IMR-90 (cell line): ENCODE results near the gene RASSF6. TPM values are rescaled to one million over a fixed set of nuclear protein-coding genes. Genes with fewer than 3 reads are reported as not detected.

Experiments
- ATAC-seq: fragments of 200-7000 bp; cut with Tn5 transposase; 2 replicates; pipeline ENCODE4 v1.9.1; 2020; ENCODE audit warnings: low read depth, mild to moderate bottlenecking, moderate library complexity
- BruUV-seq: library from RNA; stranded (reverse); fragments of 400-500 nt; replicated peaks from 2 replicates; lab custom pipeline; 2021; lab: Mats Ljungman, UMichigan
- CTCF ChIA-PET: fragments of 300-600 bp; formaldehyde crosslinking; extraction: SDS; loops from one replicate; lab custom pipeline; 2021; ENCODE audit warnings: antibody characterized with exemption; lab: Yijun Ruan, JAX
- POLR2A ChIA-PET: fragments of 300-600 bp; sonication (Branson Sonifier 250); formaldehyde crosslinking; loops from one replicate; lab custom pipeline; 2022; ENCODE audit warnings: antibody characterized with exemption; ENCODE audit not compliant: unreplicated experiment; lab: Charles Lee
- DNase-seq: peaks from one replicate; pipeline ENCODE4 v3.0.0; 2013
- H2AFZ ChIP-seq: replicated peaks from 2 replicates; pipeline ENCODE3; 2013; ENCODE audit warnings: low read length, mild to moderate bottlenecking; ENCODE audit not compliant: poor library complexity
- H2AK5ac ChIP-seq: 2 replicates; pipeline ENCODE4 v1.6.1; 2013; ENCODE audit warnings: low read depth, low read length, inconsistent platforms
- H2AK9ac ChIP-seq: replicated peaks from 2 replicates; pipeline ENCODE3; 2013; ENCODE audit warnings: mild to moderate bottlenecking, low read depth, low read length, moderate library complexity; ENCODE audit not compliant: poor library complexity
- H2BK120ac ChIP-seq: 2 replicates; pipeline ENCODE4 v1.6.1; 2013; ENCODE audit warnings: low read depth, low read length, inconsistent platforms
- H2BK15ac ChIP-seq: 3 replicates; pipeline ENCODE4 v1.6.1; 2013; ENCODE audit warnings: low read depth, low read length, inconsistent platforms
- H2BK20ac ChIP-seq: 2 replicates; pipeline ENCODE4 v1.6.1; 2013; ENCODE audit warnings: low read depth, mild to moderate bottlenecking, inconsistent platforms, low read length, moderate library complexity
- H2BK5ac ChIP-seq: 2 replicates; pipeline ENCODE4 v1.6.1; 2013; ENCODE audit warnings: mild to moderate bottlenecking, low read depth, low read length, inconsistent platforms; ENCODE audit not compliant: poor library complexity, severe bottlenecking
- H3K14ac ChIP-seq: replicated peaks from 2 replicates; pipeline ENCODE4 v1.6.1; 2013; ENCODE audit warnings: low read depth, low read length, inconsistent platforms
- H3K18ac ChIP-seq: 2 replicates; pipeline ENCODE4 v1.6.1; 2013; ENCODE audit warnings: low read depth, low read length, control low read depth
- H3K23ac ChIP-seq: 2 replicates; pipeline ENCODE4 v1.6.1; 2013; ENCODE audit warnings: low read depth, low read length, inconsistent platforms
- H3K27ac ChIP-seq: 2 replicates; pipeline ENCODE4 v1.5.1; 2013; ENCODE audit warnings: mild to moderate bottlenecking, control low read depth, low read length; ENCODE audit not compliant: insufficient read depth
- H3K27me3 ChIP-seq: 2 replicates; pipeline ENCODE4 v1.6.1; 2013; ENCODE audit warnings: low read length; ENCODE audit not compliant: control insufficient read depth, insufficient read depth
- H3K36me3 ChIP-seq: 2 replicates; pipeline ENCODE4 v1.6.1; 2013; ENCODE audit warnings: low read length, mixed read lengths; ENCODE audit not compliant: control insufficient read depth, insufficient read depth
- H3K4ac ChIP-seq: 2 replicates; pipeline ENCODE4 v1.6.1; 2013; ENCODE audit warnings: low read depth, low read length, inconsistent platforms
- H3K4me1 ChIP-seq: 2 replicates; pipeline ENCODE4 v1.6.1; 2013; ENCODE audit warnings: low read length, mixed read lengths; ENCODE audit not compliant: control insufficient read depth, insufficient read depth
- H3K4me2 ChIP-seq: 2 replicates; pipeline ENCODE4 v1.6.1; 2013; ENCODE audit warnings: low read depth, mild to moderate bottlenecking, control low read depth, low read length, moderate library complexity
- H3K4me3 ChIP-seq: 2 replicates; pipeline ENCODE4 v1.5.1; 2013; ENCODE audit warnings: low read depth, mild to moderate bottlenecking, control low read depth, low read length, moderate library complexity; ENCODE audit not compliant: insufficient read depth
- H3K56ac ChIP-seq: 2 replicates; pipeline ENCODE4 v1.6.1; 2013; ENCODE audit warnings: low read length, inconsistent platforms; ENCODE audit not compliant: insufficient read depth; ENCODE audit errors: extremely low read depth
- H3K79me1 ChIP-seq, 2 experiments: 2 replicates each; pipeline ENCODE4 v1.6.1; 2013; ENCODE audit warnings: low read length in 2 of 2, inconsistent platforms in 1 of 2, low read depth in 1 of 2
- H3K9ac ChIP-seq: 2 replicates; pipeline ENCODE4 v1.6.1; 2013; ENCODE audit warnings: low read depth, low read length, control low read depth
- H3K9me1 ChIP-seq: 2 replicates; pipeline ENCODE4 v1.6.1; 2013; ENCODE audit warnings: low read length, inconsistent platforms; ENCODE audit not compliant: insufficient read depth
- H3K9me3 ChIP-seq: 2 replicates; pipeline ENCODE4 v1.6.1; 2013; ENCODE audit warnings: low read length; ENCODE audit not compliant: control insufficient read depth, insufficient read depth
- H4K20me1 ChIP-seq: 2 replicates; pipeline ENCODE4 v1.6.1; 2013; ENCODE audit warnings: low read length, inconsistent platforms; ENCODE audit not compliant: insufficient read depth
- H4K5ac ChIP-seq: 2 replicates; pipeline ENCODE4 v1.6.1; 2013; ENCODE audit warnings: mild to moderate bottlenecking, low read depth, low read length, control low read depth
- H4K8ac ChIP-seq, 2 experiments: 2 replicates each; pipeline ENCODE4 v1.6.1; 2013; ENCODE audit warnings: low read depth in 2 of 2, low read length in 2 of 2, control low read depth in 1 of 2, inconsistent platforms in 1 of 2
- H4K91ac ChIP-seq: 2 replicates; pipeline ENCODE4 v1.6.1; 2013; ENCODE audit warnings: low read depth, low read length, inconsistent platforms; ENCODE audit not compliant: insufficient read depth
- BHLHE40 ChIP-seq: fragments of 150-350 bp; IDR thresholded peaks from 2 replicates; pipeline ENCODE4 v1.6.1; 2016; ENCODE audit warnings: mild to moderate bottlenecking, low read depth, low read length
- CEBPB ChIP-seq: IDR thresholded peaks from 2 replicates; pipeline ENCODE4 v1.6.1; 2012; ENCODE audit warnings: low read depth, low read length, improper control_type of control experiment
- CHD1 ChIP-seq: IDR thresholded peaks from 2 replicates; pipeline ENCODE4 v1.6.1; 2012; ENCODE audit warnings: low read depth, low read length, improper control_type of control experiment
- MAFK ChIP-seq: IDR thresholded peaks from 2 replicates; pipeline ENCODE4 v1.6.1; 2012; ENCODE audit warnings: low read depth, low read length, improper control_type of control experiment
- MAZ ChIP-seq: IDR thresholded peaks from 2 replicates; pipeline ENCODE4 v1.6.1; 2012; ENCODE audit warnings: low read depth, mild to moderate bottlenecking, low read length, improper control_type of control experiment, moderate library complexity, borderline replicate concordance
- MXI1 ChIP-seq: IDR thresholded peaks from 2 replicates; pipeline ENCODE4 v1.6.1; 2012; ENCODE audit warnings: low read depth, mild to moderate bottlenecking, low read length, moderate library complexity, borderline replicate concordance
- NFE2L2 ChIP-seq: fragments of 150-350 bp; IDR thresholded peaks from 2 replicates; pipeline ENCODE4 v1.6.1; 2016; ENCODE audit warnings: low read depth, mild to moderate bottlenecking, low read length
- POLR2A ChIP-seq: IDR thresholded peaks from 2 replicates; pipeline ENCODE4 v1.6.1; 2012; ENCODE audit warnings: mild to moderate bottlenecking, low read depth, low read length
- RAD21 ChIP-seq: IDR thresholded peaks from 2 replicates; pipeline ENCODE4 v1.6.1; 2012; ENCODE audit warnings: low read length, improper control_type of control experiment
- RCOR1 ChIP-seq: IDR thresholded peaks from 2 replicates; pipeline ENCODE4 v1.6.1; 2012; ENCODE audit warnings: mild to moderate bottlenecking, low read length, improper control_type of control experiment; ENCODE audit not compliant: insufficient replicate concordance
- RFX5 ChIP-seq: IDR thresholded peaks from 2 replicates; pipeline ENCODE4 v1.8.0; 2012; ENCODE audit warnings: low read depth, mild to moderate bottlenecking, low read length, moderate library complexity
- WGBS, 2 experiments: methylation state at CpG; one replicate each; pipeline versions ENCODE4 v1.1.5 to v1.1.7; 2013; ENCODE audit warnings: missing lambda C conversion rate in 2 of 2; ENCODE audit not compliant: insufficient read length in 1 of 2; ENCODE audit errors: extremely low coverage in 2 of 2; 5-methylcytosine and 5-hydroxymethylcytosine counted together
- dilution Hi-C: fragments of 300-500 bp; cut with HindIII; formaldehyde crosslinking; loops from one replicate; pipeline ENCODE4 v1.14.3; 2018; ENCODE audit warnings: low sequenced_read_pairs; ENCODE audit not compliant: unreplicated experiment
- in situ Hi-C: fragments of 300-500 bp; cut with MboI; formaldehyde crosslinking; loops from 3 replicates; pipeline ENCODE4 v1.14.3; 2019; ENCODE audit warnings: low sequenced_read_pairs, inconsistent platforms, mixed read lengths
- intact Hi-C: fragments of 100-400 bp; cut with micrococcal nuclease; formaldehyde crosslinking; loops from 2 replicates; pipeline ENCODE4 v1.10.0; 2022
- polyA plus RNA-seq, 3 experiments: library from polyadenylated mRNA; depleted of rRNA; stranded (reverse); fragments of >200 nt; gene quantifications; 2 replicates each; pipeline ENCODE4 v1.2.3, GENCODE V29; 2012; ENCODE audit warnings: low replicate concordance in 1 of 3
- total RNA-seq: library from RNA; depleted of rRNA; stranded (reverse); fragments of >200 nt; gene quantifications from 2 replicates; pipeline ENCODE4 v1.2.3, GENCODE V29; 2012
- TF ChIP-seq, protein P1 (sequence below): fragments of 150-350 bp; IDR thresholded peaks from 2 replicates; pipeline ENCODE4 v1.6.1; 2016; ENCODE audit warnings: low read depth, mild to moderate bottlenecking, low read length, moderate library complexity, borderline replicate concordance
- TF ChIP-seq, protein P2 (sequence below): conservative IDR thresholded peaks from 2 replicates; pipeline ENCODE4 v1.5.1; 2012; ENCODE audit warnings: mild to moderate bottlenecking, low read depth, low read length, improper control_type of control experiment
- TF ChIP-seq, protein P3 (sequence below): fragments of 150-350 bp; IDR thresholded peaks from 2 replicates; pipeline ENCODE4 v1.6.1; 2017; ENCODE audit warnings: mild to moderate bottlenecking, antibody characterized with exemption, low read length, low read depth

The RASSF6 gene
- total and polyA plus RNA-seq, 2 of the 4 experiments (the other 2 are of a cell fraction) = not detected

- no peak overlapping the region for H3K4me3 ChIP-seq
- TF ChIP-seq MAFK = no peak
- no peak for TF ChIP-seq RFX5
- TF ChIP-seq, protein P1, sequence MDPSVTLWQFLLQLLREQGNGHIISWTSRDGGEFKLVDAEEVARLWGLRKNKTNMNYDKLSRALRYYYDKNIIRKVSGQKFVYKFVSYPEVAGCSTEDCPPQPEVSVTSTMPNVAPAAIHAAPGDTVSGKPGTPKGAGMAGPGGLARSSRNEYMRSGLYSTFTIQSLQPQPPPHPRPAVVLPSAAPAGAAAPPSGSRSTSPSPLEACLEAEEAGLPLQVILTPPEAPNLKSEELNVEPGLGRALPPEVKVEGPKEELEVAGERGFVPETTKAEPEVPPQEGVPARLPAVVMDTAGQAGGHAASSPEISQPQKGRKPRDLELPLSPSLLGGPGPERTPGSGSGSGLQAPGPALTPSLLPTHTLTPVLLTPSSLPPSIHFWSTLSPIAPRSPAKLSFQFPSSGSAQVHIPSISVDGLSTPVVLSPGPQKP = no peak
- no peak for TF ChIP-seq NFE2L2
- no peak for TF ChIP-seq CEBPB
- no peak for TF ChIP-seq POLR2A
- TF ChIP-seq MXI1 = no peak
- TF ChIP-seq RCOR1 = no peak
- TF ChIP-seq CHD1 = no peak
- TF ChIP-seq, protein P2, sequence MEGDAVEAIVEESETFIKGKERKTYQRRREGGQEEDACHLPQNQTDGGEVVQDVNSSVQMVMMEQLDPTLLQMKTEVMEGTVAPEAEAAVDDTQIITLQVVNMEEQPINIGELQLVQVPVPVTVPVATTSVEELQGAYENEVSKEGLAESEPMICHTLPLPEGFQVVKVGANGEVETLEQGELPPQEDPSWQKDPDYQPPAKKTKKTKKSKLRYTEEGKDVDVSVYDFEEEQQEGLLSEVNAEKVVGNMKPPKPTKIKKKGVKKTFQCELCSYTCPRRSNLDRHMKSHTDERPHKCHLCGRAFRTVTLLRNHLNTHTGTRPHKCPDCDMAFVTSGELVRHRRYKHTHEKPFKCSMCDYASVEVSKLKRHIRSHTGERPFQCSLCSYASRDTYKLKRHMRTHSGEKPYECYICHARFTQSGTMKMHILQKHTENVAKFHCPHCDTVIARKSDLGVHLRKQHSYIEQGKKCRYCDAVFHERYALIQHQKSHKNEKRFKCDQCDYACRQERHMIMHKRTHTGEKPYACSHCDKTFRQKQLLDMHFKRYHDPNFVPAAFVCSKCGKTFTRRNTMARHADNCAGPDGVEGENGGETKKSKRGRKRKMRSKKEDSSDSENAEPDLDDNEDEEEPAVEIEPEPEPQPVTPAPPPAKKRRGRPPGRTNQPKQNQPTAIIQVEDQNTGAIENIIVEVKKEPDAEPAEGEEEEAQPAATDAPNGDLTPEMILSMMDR = no peak
- no peak for TF ChIP-seq BHLHE40
- no peak for TF ChIP-seq MAZ
- TF ChIP-seq, protein P3, sequence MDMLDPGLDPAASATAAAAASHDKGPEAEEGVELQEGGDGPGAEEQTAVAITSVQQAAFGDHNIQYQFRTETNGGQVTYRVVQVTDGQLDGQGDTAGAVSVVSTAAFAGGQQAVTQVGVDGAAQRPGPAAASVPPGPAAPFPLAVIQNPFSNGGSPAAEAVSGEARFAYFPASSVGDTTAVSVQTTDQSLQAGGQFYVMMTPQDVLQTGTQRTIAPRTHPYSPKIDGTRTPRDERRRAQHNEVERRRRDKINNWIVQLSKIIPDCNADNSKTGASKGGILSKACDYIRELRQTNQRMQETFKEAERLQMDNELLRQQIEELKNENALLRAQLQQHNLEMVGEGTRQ = no peak
- TF ChIP-seq RAD21 = no peak
- no peak overlapping the region for H3K56ac ChIP-seq
- no peaks in the 10 kb centered on the region for H3K36me3 ChIP-seq
- no peak overlapping the region for H2BK120ac ChIP-seq
- H3K27me3 ChIP-seq = peaks cover 3% of the 10 kb centered on the region; the same call in 1 of the 2 replicates
- no peak overlapping the region for H3K27ac ChIP-seq
- no peak overlapping the region for H2AK5ac ChIP-seq
- WGBS, 2 experiments = no CpG with 5 or more reads among the region's 3 CpGs
- no peak overlapping the region for H3K4ac ChIP-seq
- ChIA-PET POLR2A (no interaction called here), CTCF (no interaction called here)
- DNase-seq = no peak
- no peaks in the 10 kb centered on the region for H4K20me1 ChIP-seq
- no peak overlapping the region for H2AK9ac ChIP-seq
- H2BK15ac ChIP-seq = no peak overlapping the region
- H3K4me2 ChIP-seq = no peak overlapping the region
- no peak overlapping the region for H3K14ac ChIP-seq
- no peaks in the 10 kb centered on the region for H3K4me1 ChIP-seq
- no peak overlapping the region for H4K5ac ChIP-seq
- H2BK20ac ChIP-seq = no peak overlapping the region
- ATAC-seq = no peak
- in situ Hi-C loops (loop anchor here (25.0 kb wide), 1 partner anchor 662 kb away; the partner anchor contains the start of gene EPGN), intact Hi-C loops (loop anchor here (10.0 kb wide), 1 partner anchor 205 kb away; no protein-coding TSS in a partner anchor), dilution Hi-C loops (no loop called here)
- H4K8ac ChIP-seq = no peak overlapping the region
- no TSS peak for BruUV-seq
- no peak overlapping the region for H2AFZ ChIP-seq
- no peaks in the 10 kb centered on the region for H3K9me3 ChIP-seq
- no peak overlapping the region for H4K91ac ChIP-seq
- no peaks in the 10 kb centered on the region for H3K9me1 ChIP-seq
- H3K9ac ChIP-seq = no peak overlapping the region
- no peaks in the 10 kb centered on the region for H3K79me1 ChIP-seq
- H3K23ac ChIP-seq = no peak overlapping the region
- H2BK5ac ChIP-seq = no peak overlapping the region
- no peak overlapping the region for H3K18ac ChIP-seq
These were observed 30.0 kb upstream of the RASSF6 start for GRCh38 chr4:73650250-73650649.
